ENCODE data around the gene ZNF205.

ZNF205 gene

GRCh38 chr16:3084969-3085670, 27.3 kb upstream of the ZNF205 start:
- no peak for DNase-seq (ENCODE audit: low spot score)

- no peak for DNase-seq (ENCODE audit: low spot score)
Observed at GRCh38 chr16:3085868-3086595, 26.4 kb upstream of the ZNF205 start.

DNA sequence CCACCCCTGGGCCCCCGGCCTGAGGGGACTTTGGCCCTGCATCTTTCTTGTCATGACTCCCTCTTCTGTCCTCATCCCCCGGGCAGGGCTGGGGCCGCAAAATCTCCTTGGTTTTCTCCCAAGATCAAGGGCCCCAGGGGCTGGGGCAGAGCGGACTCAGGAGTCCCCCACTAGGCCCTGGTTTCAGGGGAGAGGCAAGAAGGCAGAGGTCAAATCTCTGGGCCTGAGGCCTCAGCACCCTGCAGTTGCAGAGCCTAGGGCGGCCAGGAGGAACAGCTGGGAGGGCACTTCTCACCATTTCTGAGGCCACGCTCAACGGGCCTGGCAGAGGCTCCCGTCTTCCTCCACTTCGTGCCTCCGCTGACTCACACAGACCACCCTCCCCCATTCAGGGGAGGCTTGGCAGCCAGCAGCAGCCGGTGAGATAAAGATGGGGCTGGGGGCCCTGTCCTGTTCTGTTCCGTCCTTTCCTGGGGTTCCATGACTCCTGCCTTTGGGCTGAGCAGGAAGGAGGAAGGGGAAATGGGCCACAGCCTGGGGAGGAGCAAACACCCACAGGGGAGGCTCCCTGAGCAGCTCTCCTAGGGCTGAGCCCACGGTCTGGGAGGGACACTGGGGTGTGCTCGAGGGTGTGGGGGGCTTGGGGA, 25.7 kb upstream of the ZNF205 start:
- no peak for DNase-seq (ENCODE audit: low spot score)

GRCh38 chr16:3087243-3088235, 24.8 kb upstream of the ZNF205 start:
- DNase-seq (ENCODE audit: low spot score), result no peak

DNA sequence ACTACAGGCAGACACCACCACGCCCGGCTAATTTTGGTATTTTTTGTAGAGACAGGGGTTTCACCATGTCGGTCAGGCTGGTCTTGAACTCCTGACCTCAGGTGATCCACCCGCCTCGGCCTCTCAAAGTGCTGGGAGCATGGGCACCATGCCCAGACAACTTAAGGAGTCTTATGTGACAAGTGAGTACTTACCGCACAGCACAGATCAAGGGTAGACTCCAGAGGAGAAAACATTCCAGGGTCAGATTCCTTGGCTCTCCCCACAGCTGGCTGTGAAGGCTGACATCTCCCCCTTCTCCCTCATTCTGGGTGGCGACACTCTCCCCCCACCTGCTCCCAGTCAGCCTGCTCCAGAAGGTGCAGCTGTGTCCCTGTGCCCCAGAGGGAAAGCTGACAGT, 23.9 kb upstream of the ZNF205 start:
- no peak for DNase-seq (ENCODE audit: low spot score)

- no peak for DNase-seq (ENCODE audit: low spot score)
Observed at GRCh38 chr16:3088925-3089716, 23.3 kb upstream of the ZNF205 start.

- no peak for DNase-seq (ENCODE audit: low spot score)
Observed at GRCh38 chr16:3089717-3090592, 22.4 kb upstream of the ZNF205 start.

DNA sequence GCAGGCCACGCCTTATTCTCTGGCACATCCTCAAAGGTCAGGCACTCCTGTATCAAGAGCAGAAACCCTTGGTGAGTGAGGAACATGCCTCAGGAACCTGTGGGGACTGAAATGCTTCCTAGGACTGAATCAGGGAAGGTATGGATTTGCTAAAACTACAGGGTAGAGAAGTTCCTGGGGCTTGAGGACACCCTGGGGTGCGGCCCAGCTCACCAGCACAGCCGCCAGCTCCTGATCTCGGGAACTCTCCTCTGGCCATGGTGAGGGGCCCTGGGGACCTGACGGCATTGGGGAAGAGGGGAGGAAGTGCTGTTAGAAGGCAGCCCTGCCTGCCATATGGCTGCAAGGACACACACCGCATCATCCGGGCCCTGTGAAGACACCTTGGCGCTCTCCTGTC, 20.8 kb upstream of the ZNF205 start:
- no peak for DNase-seq (ENCODE audit: low spot score)

GRCh38 chr16:3092501-3092941, 19.9 kb upstream of the ZNF205 start:
- no peak for DNase-seq (ENCODE audit: low spot score)

DNA sequence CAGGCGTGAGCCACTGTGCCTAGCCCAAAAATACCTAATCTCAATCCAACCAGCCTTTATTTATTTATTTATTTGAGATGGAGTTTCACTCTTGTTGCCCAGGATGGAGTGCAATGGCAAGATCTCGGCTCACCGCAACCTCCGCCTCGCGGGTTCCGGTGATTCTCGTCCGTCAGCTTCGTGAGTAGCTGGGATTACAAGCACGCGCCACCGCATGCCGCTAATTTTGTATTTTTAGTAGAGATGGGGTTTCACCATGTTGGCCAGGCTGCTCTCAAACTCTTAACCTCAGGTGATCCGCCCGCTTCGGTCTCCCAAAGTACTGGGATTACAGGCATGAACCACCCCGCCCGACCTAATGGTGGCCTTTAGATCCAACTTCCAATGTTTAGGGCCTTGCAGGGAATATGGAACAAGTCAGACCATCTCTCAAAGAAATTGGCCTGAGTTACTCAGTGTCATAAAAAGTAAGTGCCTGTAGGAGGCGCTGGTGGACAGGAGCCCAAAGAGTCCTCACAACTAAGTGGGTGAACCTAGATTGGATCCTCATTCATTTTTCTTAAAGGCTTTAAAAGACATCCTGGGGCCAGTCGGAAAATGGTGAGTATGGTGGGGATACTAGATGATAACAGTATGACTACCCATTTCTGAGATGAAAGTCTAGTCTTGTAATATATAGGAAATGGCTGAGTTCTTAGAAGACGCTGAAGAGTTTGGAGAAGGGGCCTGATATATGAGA, 17.9 kb upstream of the ZNF205 start:
- peak; percentile 41 for DNase-seq (ENCODE audit: low spot score)

GRCh38 chr16:3095869-3096268, 16.5 kb upstream of the ZNF205 start:
- DNase-seq (ENCODE audit: low spot score), result no peak

GRCh38 chr16:3096362-3096761, 16.0 kb upstream of the ZNF205 start:
- no peak for DNase-seq (ENCODE audit: low spot score)

DNA sequence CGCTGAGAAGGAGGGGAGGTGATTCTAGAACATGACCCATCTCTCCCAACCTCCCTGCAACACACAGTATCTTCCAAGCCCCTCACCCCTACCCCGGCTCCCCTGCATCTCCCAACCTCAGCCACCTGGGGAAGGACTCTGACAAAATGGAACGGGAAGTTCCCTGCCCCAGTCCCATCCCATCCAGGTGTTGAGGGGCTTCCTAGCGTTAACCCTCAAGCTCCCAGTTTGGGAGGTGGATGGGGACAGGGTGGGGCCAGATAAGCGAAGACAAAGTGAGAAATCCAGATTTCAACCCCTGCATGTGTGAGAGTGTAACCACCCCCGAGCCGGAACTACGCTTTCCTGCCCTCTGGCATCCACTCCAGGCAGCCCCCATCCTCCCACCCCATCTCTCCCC, 15.1 kb upstream of the ZNF205 start:
- no peak for DNase-seq (ENCODE audit: low spot score)

DNA sequence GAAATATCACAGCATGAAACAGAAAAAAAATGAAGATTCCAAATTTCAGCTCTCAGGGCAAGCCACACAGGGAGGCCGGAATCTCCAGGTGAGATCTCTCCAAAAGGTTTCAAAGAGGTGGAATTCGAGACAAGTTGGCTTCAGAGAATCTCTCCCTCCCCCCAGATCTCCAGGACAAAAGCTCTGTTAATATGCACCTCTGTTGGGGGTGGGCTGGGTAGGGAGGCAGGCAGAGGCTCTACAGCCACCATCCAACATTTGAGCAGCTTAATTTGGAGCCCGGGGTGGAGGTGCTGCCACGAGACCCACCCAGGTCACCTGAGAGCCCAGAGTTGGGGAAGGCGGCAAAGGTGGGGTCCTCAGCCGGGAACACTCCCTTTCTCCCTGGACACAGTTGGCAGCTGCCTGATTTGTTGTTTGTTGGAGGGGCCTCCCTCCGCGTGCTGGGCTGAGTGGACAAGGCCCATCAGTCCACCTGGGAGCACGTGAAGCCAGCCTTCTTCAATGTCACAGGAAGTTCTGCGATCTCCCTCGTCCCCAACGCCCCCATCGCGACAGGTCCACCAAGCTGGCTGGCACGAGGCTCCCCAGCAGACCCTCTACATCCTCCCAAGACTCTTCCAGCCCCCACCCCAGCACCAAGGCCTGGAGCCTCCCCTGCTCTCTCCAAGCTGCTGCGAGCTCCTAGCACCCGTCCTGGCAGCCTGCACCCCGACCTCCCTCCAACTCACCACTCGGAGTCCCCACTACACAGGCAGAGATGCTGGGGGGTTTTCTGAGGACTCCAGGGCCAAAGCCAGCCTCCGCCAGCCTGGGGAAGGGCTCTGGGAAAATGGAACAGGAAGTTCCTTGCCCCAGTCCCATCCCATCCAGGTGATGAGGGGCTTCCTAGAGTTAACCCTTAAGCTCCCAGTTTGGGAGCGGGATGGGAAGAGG, 13.7 kb upstream of the ZNF205 start, which contains the start of gene ZSCAN10:
ZSCAN10 (minus strand) TSS at position 836 of the 936 bp plus-strand sequence. CDS start 6,357 bp downstream, outside the sequence.
- no peak for DNase-seq (ENCODE audit: low spot score)

GRCh38 chr16:3099395-3099731, 13.0 kb upstream of the ZNF205 start:
- no peak for DNase-seq (ENCODE audit: low spot score)

DNA sequence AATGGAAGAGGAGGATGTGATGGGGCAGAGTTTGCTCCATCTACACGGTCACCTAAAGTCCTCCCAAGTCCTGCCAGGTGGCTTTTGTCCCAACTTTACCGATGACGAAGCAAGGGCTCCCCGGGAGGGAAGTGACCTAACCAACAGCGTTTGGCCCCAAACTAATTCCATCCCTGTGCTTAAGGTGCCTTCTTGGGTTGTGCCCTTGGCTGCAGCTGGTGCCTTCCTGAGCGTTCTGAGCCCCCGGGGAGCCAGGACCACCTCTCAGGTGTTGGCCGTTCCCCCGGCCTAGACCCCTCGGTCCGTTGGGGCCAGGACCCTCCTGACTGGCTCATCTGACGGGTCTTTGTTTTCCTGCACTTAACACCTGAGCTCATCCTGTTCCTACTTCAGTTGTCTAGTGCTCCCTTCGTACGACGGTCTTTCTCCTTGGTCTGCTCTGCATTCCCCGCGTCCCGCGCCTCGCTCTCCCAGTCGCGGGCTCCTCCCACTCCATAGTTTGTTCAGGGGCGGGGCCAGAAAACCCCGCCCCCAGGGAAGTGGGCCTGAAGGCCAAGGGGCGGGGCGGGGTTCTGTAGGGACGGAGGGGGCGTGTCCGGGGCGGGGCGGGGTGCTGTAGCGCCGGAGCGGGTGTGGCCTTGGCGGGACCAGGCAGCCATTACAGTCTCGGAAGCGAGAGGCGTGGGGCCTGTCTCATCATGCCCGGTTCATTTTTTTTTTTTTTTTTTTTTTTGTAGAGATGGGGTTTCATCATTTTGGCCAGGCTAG, 12.5 kb upstream of the ZNF205 start:
- DNase-seq (ENCODE audit: low spot score), result peak; percentile 95
